Measurements from ENCODE around the gene OSBPL1A. TPM values are rescaled to one million over a fixed set of nuclear protein-coding genes. Genes with fewer than 3 reads are reported as not detected.

Gene OSBPL1A
- polyA plus RNA-seq, 1 of the 3 experiments (the other 2 are of a cell fraction): 21.3 TPM

DNA sequence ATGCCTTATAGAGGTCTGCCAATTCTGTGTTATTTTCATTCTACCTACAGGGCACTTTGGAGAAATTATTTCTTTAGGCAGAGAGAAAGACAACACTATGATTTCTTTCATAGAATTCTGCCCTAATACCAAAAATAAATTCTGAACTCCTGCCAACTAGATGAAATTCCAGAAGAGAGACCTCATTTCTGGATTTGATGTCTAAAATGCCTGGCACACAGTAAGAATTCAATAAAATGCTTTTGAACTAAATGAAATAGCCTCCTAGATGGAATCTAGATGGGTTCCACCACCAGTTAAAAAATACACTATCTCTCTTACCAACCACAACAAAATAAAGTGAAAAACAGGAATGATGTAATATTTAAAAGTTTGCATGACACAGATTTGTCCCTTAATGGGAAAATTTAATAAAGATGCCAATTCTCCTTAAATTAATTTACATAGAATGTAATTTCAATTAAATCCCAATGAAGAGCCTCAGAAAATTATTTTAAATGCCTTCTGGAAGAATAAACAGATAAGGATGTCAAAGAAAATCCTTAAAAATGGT, 75.0 kb downstream of the OSBPL1A start:
- Histone ChIP-seq H3K9me2 (no peaks in the 10 kb centered on the region), H3K79me2 (ENCODE audit: insufficient read depth) (no peaks in the 10 kb centered on the region; the same call in 1 of the 2 replicates), H3K4me3 (ENCODE audit: low read depth in 2 of 2, low read length in 1 of 2) (no peak overlapping the region), H3K27me3 (ENCODE audit: insufficient read depth) (no peaks in the 10 kb centered on the region), H2AFZ (ENCODE audit: low read depth) (no peak overlapping the region), H3K4me1 (ENCODE audit: control insufficient read depth in 1 of 2, insufficient read depth in 2 of 2, low read depth in 1 of 2, low read length in 1 of 2) (peaks cover 0 to 12% of the 10 kb centered on the region in 2 experiments; a peak in 2 of 4 replicates), H3K36me3 (replicated peaks in 1 of 2; ENCODE audit: control insufficient read depth in 1 of 2, insufficient read depth in 2 of 2, low read length in 1 of 2) (no peaks in the 10 kb centered on the region), H3K27ac (ENCODE audit: low read depth in 2 of 2, low read length in 1 of 2) (peak overlapping the region in 1 of 2 experiments; percentile 39; a peak in 3 of 4 replicates), H3K4me2 (0 out of 2 replicates have a peak overlapping the region, but pooled peaks have one; percentile 8), H3K9ac (no peak overlapping the region), H4K20me1 (ENCODE audit: insufficient read depth) (no peaks in the 10 kb centered on the region), H3K9me3 (no peaks in the 10 kb centered on the region), H3F3A (replicated peaks; ENCODE audit: insufficient read depth) (peaks cover 14% of the 10 kb centered on the region)
- DNase-seq: no peak
- peak; percentile 85 for TF ChIP-seq NFIC (IDR thresholded peaks at IDR 0.05; ENCODE audit: borderline replicate concordance)
- TF ChIP-seq MEF2A (IDR thresholded peaks at IDR 0.05; ENCODE audit: borderline replicate concordance, low read depth): peak; percentile 82; the same call in 1 of the 2 replicates
- TF ChIP-seq GABPA (IDR thresholded peaks at IDR 0.05; ENCODE audit: low read depth): no peak
- peak; percentile 52; the same call in 1 of the 2 replicates for TF ChIP-seq TEAD4 (IDR thresholded peaks at IDR 0.05; ENCODE audit: borderline replicate concordance, insufficient read depth)
- ChIA-PET POLR2A (no interaction called here), CTCF (interaction anchor here (0.6 to 1.0 kb wide), 2 partner anchors 104 to 109 kb away, joined by 3 read pairs; no protein-coding TSS in a partner anchor)

DNA sequence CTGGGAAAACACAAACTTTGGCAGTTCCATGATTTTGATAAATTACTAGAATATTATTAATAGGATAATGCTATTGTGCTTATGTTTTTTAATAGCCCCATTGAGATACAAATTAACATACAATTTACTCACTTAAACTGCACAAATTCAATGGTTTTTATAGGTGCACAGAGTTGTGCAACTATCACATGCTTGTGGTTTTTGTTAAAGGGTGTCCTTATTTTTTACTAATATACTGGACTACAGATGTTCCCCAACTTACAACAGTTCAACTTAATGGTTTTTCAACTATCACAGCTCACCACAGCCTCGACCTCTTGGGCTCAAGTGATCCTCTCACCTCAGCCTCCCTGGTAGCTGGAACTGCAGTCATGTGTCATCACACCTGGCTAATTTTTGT, 76.6 kb downstream of the OSBPL1A start:
- DNase-seq: no peak
- ChIA-PET CTCF (no interaction called here), POLR2A (no interaction called here)
- Histone ChIP-seq H3K27me3 (ENCODE audit: insufficient read depth) (no peaks in the 10 kb centered on the region), H3K79me2 (ENCODE audit: insufficient read depth) (no peaks in the 10 kb centered on the region; the same call in 1 of the 2 replicates), H3K4me3 (ENCODE audit: low read depth in 2 of 2, low read length in 1 of 2) (no peak overlapping the region), H3K27ac (ENCODE audit: low read depth in 2 of 2, low read length in 1 of 2) (no peak overlapping the region), H3K9me3 (no peaks in the 10 kb centered on the region), H4K20me1 (ENCODE audit: insufficient read depth) (no peaks in the 10 kb centered on the region), H3K9me2 (no peaks in the 10 kb centered on the region), H3K4me2 (no peak overlapping the region), H3K36me3 (replicated peaks in 1 of 2; ENCODE audit: control insufficient read depth in 1 of 2, insufficient read depth in 2 of 2, low read length in 1 of 2) (no peaks in the 10 kb centered on the region), H3K9ac (no peak overlapping the region), H2AFZ (ENCODE audit: low read depth) (no peak overlapping the region), H3K4me1 (ENCODE audit: control insufficient read depth in 1 of 2, insufficient read depth in 2 of 2, low read depth in 1 of 2, low read length in 1 of 2) (peaks cover 0 to 12% of the 10 kb centered on the region in 2 experiments; a peak in 2 of 4 replicates), H3F3A (replicated peaks; ENCODE audit: insufficient read depth) (peaks cover 14% of the 10 kb centered on the region)
- WGBS (ENCODE audit: low lambda C conversion rate): 91% methylated on average over 1 of the region's 1 CpG
- no peak for TF ChIP-seq EZH2phosphoT487 (IDR thresholded peaks at IDR 0.05; ENCODE audit: borderline replicate concordance, low read depth)
- TF ChIP-seq CHD2 (IDR thresholded peaks at IDR 0.05; ENCODE audit: low read length, partially characterized antibody): no peak
- TF ChIP-seq NRF1 (IDR thresholded peaks at IDR 0.05; ENCODE audit: low read depth, low read length): no peak
- no peak for TF ChIP-seq FOXJ3 (CRISPR knock-in tag; IDR thresholded peaks at IDR 0.05)
- no peak for TF ChIP-seq EP300 (IDR thresholded peaks at IDR 0.05; ENCODE audit: borderline replicate concordance in 1 of 2, low read depth in 1 of 2, low read length in 1 of 2)
- TF ChIP-seq NFIC (IDR thresholded peaks at IDR 0.05; ENCODE audit: borderline replicate concordance): no peak
- no peak for TF ChIP-seq MAX (IDR thresholded peaks at IDR 0.05; ENCODE audit: low read depth)
- no peak for TF ChIP-seq POLR2AphosphoS5 (IDR thresholded peaks at IDR 0.05; ENCODE audit: low read depth, low read length)
- TF ChIP-seq TEAD4 (IDR thresholded peaks at IDR 0.05; ENCODE audit: borderline replicate concordance, insufficient read depth): no peak
- no peak for TF ChIP-seq RAD21 (IDR thresholded peaks at IDR 0.05; ENCODE audit: low read length)
- TF ChIP-seq GABPA (IDR thresholded peaks at IDR 0.05; ENCODE audit: low read depth): no peak
- no peak for TF ChIP-seq RXRA (IDR thresholded peaks at IDR 0.05; ENCODE audit: borderline replicate concordance, low read depth)

Measured in SK-N-SH (cell line).